Endometrium (tissue), 2 donors: Measurements from ENCODE around the gene SEPHS1.
"Not testable (repeated sequence)": the region's sequence is repeated elsewhere in the genome, so short reads cannot be mapped to it uniquely, and the experiment has no call there.

Source experiments
- FAIRE-seq: peaks from 2 replicates; lab custom pipeline; 2012; peaks lifted over from hg19 to GRCh38; lab: Jason Lieb, UNC
- donor health status: control.
- donor health status: control.

SEPHS1 gene

DNA sequence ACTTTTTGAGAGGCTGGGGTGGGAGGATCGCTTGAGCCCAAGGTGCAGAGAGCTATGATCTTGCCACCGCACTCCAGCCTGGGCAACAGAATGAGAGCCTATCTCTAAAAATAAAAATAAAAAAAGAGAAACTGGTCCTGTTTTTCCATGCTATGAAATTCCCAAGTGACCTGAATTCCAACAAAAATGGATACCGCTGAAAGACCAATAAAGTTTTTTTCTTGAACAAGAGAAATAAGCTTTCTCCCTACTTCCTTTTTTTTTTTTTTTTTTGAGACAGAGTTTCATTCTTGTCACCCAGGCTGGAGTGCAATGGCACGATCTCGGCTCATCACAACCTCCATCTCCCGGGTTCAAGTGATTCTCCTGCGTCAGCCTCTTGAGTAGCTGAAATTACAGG, 12.5 kb upstream of the SEPHS1 start:
- FAIRE-seq, result no peak

DNA sequence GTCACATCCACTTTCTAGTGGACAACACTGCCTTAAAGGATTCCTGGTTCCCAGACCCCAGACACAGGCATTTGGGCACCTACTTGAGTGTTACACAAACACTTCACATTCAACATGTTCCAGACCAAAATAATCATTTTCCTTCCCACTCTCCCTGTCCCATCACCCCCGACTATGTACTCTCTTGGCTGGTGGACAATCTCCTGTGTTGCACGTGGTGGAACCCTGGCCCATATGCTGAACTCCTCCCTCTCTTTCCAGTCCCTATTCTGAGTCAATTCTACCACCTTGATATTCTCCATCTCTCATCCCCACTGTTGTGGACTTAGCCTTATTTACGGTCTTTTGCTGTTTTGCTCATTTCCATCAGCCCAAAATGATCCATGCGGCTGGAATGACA, 8.3 kb upstream of the SEPHS1 start:
- no peak for FAIRE-seq

DNA sequence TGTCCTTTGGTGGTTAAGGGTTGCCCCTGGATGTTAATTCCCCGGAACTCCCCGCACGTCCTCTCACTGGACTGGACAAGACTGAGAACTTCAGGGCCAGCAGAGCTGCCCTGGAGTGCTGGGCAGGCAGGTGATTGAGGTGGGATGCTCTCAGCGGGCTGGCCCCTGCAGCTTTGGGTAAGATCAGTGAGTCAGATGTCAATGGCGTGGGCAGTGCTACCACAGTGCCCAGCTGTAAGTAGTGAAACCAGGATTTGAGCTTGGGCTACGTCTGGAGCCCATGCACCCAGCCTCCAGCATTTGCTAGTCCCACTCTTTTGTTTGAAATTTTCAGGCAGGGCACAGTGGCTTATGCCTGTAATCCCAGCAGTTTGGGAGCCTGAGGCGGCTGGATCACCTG, 6.7 kb upstream of the SEPHS1 start:
- no peak for FAIRE-seq

GRCh38 chr10:13352519-13352918, 4.4 kb upstream of the SEPHS1 start:
- FAIRE-seq, result no peak

- FAIRE-seq, result no peak
These were observed 3.3 kb upstream of the SEPHS1 start for GRCh38 chr10:13351340-13351915.

GRCh38 chr10:13349463-13350274, 1.6 kb upstream of the SEPHS1 start:
- no peak for FAIRE-seq

DNA sequence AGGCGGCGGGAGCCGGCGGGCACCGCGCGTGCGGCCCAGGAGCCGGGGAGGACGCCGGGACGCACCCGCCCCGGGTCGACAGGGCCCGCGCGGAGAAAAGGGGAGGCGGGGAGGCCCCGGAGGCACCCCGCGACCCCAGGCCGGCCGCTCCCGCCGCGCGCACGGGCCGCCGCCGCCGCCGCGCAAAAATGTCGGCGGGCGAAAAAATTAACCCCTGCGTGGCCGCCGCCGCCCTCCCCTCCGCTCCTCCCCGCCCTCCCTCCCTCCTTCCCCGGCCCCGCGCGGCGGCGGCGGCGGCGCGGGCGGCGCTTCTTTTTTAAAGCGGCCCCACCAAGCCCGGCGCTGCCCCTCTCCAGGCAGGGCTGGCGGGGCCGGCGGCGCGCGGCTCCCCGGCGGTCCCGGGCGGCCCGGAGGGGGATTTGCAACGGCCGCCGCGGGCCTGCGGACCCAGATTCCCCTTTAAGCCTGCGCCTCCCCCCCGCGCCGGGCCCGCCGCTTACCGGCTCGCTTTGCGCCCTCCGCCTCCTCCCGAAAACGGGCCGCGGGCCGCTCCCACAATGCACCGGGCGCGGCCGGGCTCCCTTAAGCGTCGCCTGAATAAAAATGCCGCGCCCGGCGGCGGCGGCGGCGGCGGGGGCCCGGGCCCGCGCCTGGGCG, 465 bp downstream of the SEPHS1 start:
- no peak for FAIRE-seq

DNA sequence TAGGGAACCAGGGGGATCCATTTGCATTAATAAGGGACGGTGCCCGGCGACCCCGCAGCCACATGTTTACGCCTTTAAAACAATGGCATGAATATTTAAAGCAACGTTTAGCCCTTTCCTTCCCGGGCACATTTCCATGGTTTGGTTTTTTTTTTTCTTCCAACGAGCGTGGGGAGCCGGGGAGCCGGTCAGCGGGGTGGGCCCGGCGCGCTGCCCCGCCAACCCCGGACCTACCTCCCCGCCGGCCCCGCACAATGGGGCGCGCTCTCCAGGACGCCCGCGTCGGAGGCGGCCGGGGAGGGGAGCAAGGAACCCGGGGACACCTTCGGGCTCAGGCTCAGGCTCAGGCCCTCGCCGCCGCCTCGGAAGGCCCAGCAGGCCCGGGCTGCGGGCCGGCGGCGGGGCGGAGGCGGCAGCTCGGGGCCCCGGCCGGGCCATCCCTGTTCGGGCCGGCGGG, 1.0 kb downstream of the SEPHS1 start:
- FAIRE-seq, result no peak

- FAIRE-seq, result no peak
These were observed 1.6 kb downstream of the SEPHS1 start for GRCh38 chr10:13346283-13347042.

GRCh38 chr10:13340626-13341376, 7.3 kb downstream of the SEPHS1 start:
- FAIRE-seq, result no peak

- FAIRE-seq, result no peak
These were observed 8.0 kb downstream of the SEPHS1 start for GRCh38 chr10:13340068-13340467.

DNA sequence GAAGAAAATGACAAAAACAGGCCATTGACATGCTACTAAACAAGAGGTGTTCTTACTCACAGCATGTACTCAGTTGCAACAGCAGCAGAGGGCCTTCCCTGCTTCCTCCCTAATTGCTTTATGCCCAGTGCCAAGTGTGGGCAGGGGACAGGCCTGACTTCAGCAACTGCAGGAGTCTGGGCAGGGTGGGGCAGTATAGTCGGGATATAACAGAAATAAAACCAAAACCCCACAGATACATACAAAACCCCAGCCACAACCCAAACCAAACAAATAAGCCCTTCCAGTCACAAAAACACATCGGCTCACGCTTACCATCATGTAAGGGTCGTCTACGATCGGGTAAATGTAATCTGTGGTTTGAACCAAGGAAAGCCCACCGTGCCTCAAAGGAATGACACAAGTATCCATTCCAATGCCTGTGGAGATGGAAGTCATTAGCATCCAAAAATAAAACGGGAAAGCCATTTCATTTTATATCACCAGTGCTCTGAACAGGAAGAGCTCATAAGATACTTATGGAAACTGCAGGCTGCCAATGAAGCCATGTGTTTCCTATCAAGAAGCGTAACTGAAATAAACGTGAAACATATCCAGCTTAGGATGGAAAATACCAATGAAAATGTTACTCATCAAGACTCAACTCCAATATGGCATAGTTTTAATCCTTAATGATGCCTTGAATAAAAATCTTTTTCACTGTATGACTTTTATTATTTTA, 9.5 kb downstream of the SEPHS1 start:
- no peak for FAIRE-seq

DNA sequence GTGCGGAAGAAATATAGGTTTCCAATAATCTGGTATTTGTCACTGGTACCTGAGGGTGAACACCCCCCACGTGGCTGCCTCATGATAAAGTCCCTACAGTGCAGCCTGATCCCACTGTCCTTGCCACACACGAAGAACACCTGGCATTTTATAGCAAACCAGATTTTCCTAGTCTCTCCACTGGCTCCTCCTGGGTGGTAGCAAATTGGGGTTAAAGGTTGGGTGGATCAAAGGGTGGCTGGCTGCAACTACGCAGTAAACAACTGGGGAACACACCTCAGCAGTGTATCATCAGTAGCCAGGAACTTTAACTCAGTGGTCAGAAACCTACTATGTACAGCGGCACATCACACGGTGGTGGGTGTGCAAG, 10.3 kb downstream of the SEPHS1 start:
- FAIRE-seq, result no peak

DNA sequence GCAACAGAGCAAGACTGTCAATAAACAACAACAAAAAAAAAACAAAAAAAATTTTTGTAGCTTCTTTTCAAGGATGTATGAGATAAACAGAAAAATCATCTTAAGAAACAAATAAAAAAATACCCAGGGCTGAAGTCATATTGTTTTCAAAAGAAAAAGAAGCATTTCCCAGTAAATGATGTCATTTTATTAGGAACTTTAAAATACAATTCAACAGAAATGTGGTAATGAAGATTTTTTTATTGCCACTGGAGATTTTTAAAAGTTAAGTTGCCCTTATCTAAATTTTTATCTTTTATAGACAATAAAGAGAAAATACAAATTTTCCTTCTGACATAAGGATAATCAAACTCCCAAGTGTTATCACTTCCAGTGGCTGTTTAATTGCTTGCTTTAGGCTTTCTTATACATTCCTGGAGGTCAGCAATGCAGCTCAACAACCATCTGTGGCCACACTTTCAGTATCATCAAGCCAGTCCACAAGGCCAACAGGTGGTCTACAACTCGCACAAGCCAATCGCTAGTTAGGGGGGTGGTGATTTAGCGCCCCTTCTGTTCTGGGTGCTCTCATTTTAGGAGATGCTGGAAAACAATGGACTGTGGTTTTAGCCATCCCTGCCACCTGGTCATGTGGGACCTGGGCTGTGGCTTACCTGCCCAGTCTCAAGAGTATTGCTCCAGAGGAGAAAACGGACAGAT, 10.8 kb downstream of the SEPHS1 start:
- FAIRE-seq, result no peak

- no peak for FAIRE-seq
These were observed 12.2 kb downstream of the SEPHS1 start for GRCh38 chr10:13335881-13336280.

- no peak for FAIRE-seq
These were observed 13.5 kb downstream of the SEPHS1 start for GRCh38 chr10:13334556-13334955.

GRCh38 chr10:13331646-13332045, 16.4 kb downstream of the SEPHS1 start:
- FAIRE-seq, result no peak

GRCh38 chr10:13330980-13331379, 17.1 kb downstream of the SEPHS1 start:
- FAIRE-seq, result not testable (repeated sequence)

DNA sequence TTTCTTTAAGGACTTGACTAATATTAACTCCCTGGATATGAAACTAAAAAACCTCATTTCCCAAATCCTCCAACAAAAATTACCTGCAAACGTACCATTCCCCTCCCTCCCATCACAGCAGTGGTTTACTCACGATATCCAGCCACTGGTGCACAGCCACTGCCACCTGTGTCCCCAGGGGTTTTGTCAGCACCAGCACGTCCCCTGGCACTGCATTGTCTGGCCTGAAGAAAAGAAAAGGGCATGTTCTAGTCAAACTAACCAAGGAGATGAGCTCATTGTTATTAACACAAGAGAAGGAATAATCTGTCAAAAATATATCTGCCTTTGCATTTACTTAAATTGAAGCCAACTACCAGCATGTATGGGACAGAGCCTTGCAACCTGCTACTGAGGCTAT, 18.5 kb downstream of the SEPHS1 start:
- FAIRE-seq, result no peak

DNA sequence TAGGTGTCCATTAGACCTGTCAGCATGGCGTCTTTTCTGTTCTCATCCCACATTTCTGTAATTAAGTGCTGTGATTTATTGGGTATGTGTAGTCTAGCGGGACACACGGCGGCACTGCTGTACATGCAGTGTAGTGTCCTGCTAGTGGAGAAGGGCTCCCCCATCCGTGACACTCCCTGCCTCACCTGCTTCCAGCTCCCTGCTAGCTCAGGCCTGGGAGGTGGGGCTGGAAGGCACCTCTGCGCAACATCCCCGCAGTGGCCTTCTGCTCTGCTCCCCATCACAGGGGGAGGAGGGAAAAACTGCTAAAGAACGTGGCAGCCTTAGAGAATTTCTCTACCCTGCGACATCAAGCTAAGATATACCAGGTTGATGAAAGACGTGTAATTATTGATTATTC, 19.5 kb downstream of the SEPHS1 start:
- no peak for FAIRE-seq

GRCh38 chr10:13328126-13328525, 20.0 kb downstream of the SEPHS1 start:
- FAIRE-seq, result no peak
